Measurements from ENCODE around the gene SMARCB1.

SMARCB1 gene

DNA sequence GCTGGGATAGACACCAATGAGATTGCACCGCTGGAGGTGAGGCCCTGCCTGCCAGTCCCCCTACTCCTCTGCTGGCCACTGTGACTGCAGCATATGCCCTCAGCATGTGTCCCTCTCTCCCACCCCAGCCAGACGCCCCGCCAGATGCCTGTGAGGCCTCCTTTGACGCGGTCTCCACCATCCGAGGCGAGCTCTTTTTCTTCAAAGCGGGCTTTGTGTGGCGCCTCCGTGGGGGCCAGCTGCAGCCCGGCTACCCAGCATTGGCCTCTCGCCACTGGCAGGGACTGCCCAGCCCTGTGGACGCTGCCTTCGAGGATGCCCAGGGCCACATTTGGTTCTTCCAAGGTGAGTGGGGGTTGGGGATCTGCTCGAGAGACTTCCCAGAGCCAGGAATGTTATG lies 5.7 kb upstream of the SMARCB1 start:
- DNase-seq = no peak

DNA sequence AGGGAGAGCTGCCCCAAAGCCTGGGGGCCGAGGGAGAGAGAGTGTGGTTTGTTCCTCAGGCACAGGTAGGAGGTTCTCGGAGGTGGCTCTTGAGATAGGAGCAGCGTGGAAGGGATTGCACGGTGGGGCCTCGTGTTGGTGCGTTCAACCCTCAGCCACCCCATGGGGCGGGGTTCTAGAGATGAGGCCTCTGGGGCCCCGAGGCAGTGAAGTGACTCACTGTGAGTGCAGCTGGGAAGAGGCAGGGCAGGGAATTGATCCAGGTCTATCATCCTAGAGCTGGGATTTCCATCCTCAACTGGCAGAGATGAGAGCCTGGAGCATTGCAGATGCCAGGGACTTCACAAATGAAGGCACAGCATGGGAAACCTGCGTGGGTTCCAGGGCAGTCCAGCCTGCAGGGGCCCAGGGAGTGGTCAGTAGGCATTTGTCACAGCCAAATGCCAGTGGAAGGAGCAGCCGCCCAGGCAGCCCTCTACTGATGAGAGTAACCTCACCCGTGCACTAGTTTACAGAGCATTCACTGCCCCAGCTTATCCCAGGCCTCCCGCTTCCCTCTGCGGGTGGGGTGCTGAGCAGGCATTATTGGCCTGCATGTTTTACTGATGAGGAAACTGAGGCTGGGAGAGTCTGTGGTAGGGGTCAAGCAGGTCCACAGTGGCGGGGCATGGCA lies 5.1 kb upstream of the SMARCB1 start:
- DNase-seq = no peak

DNA sequence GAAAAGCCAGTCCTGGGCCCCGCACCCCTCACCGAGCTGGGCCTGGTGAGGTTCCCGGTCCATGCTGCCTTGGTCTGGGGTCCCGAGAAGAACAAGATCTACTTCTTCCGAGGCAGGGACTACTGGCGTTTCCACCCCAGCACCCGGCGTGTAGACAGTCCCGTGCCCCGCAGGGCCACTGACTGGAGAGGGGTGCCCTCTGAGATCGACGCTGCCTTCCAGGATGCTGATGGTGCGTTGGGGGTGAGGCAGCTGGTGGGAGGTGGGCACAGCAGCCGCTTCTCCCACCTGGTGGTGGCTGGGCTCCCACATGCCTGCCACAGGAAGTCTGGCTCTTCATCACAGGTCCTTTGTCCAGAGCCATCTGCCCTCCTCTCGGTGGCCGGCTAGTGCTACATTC lies 4.5 kb upstream of the SMARCB1 start:
- DNase-seq = no peak

DNA sequence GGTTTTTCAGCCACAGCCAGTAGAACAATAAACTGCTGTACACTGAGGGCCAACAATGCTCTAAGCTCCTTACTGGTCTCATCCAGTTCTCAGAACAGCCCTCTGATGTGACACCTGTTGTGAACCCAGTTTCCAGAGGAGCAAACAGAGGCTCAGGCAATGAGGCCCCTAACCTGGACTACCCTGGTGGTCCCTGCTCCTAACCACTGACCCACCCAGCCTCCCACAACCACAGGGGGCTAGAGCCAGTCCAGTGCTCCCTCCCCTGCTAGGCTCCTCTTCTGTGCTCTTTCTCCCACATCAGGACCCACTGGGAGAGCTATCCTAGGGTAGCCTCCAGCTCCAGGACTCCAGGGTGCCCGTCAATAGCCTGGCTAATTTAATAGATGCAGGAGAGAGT lies 4.1 kb upstream of the SMARCB1 start:
- DNase-seq = no peak

DNA sequence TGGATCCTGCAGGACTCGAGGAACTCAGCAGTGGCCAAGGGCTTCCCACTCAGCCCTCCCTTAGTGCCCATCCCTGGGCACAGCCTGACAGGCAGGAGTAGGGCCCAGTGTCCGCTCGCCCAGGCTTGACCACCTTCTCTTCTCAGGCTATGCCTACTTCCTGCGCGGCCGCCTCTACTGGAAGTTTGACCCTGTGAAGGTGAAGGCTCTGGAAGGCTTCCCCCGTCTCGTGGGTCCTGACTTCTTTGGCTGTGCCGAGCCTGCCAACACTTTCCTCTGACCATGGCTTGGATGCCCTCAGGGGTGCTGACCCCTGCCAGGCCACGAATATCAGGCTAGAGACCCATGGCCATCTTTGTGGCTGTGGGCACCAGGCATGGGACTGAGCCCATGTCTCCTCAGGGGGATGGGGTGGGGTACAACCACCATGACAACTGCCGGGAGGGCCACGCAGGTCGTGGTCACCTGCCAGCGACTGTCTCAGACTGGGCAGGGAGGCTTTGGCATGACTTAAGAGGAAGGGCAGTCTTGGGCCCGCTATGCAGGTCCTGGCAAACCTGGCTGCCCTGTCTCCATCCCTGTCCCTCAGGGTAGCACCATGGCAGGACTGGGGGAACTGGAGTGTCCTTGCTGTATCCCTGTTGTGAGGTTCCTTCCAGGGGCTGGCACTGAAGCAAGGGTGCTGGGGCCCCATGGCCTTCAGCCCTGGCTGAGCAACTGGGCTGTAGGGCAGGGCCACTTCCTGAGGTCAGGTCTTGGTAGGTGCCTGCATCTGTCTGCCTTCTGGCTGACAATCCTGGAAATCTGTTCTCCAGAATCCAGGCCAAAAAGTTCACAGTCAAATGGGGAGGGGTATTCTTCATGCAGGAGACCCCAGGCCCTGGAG lies 3.3 kb upstream of the SMARCB1 start:
- DNase-seq = no peak

DNA sequence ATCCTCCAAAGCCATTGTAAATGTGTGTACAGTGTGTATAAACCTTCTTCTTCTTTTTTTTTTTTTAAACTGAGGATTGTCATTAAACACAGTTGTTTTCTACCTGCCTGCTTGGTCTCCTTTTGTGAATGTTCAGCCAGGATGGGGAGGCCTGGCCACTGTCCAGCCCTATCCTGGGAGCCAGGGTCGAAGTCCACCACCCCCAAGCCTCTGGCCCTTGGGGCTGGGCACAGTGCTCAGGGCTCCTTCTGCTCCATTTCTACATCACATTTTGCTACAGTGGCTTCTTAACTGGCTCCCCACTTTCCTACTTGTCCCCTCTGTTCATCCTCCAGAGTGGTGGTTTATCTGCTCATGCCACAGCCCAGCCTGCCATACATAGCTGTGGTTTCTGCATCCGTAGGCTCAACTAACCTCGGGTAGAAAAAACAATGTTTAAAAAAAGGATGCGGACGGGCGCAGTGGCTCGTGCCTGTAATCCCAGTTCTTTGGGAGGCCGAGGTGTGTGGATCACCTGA lies 2.5 kb upstream of the SMARCB1 start:
- DNase-seq = no peak

DNA sequence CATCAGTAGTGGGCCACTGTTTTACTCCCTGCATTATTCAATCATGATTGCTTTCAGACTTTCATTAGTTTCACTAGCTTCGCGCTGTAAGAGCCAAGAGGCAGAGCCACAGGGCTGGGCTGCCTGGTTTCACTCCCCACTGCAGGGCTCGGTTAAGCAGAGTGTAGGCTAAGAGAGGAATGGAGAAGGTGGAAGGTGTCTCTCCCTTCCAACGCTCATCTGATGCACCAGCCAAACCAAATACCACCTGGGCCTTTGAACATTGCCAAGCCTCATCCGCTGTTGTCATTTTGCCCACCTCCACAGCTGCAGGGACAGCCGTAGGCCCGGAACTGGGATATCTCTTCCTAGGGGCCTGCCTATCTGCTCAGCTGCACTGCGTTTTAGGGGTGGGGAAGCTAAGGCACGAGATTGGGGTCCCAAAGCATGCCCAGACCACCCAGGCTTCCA lies 480 bp upstream of the SMARCB1 start:
- DNase-seq = no peak

DNA sequence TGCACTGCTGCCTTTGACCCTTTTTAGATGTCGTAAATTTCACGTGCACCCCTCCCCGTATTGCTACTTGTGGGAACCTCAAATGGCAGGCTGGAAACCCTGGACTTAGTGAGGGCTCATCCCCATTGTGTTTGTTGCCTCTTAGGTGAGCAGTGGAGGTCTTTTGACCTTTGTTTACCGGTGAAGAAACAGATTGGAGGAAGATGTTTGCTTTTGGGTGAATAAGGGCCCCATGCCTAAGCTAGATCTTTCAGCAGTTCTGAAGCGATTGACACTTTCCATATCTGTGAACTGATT lies 782 bp downstream of the SMARCB1 start:
- no peak for DNase-seq

DNA sequence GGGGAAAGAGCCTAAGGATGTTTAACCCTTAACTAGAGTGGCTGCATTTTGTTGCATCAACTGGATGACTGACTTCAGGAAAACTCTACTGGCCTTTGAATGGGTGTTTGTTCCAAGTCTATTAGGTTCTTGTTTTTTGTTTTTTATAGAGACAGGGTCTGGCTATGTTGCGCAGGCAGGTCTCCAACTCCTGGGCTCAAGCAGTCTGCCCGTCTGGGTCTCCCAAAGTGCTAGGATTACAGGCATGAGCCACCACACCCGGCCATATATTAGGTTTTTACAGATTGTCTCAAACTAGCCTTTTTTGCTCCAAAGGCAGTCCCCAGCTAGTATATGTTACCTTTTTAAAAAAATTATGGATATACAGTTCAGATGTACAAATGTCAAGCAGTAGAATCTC lies 1.1 kb downstream of the SMARCB1 start:
- DNase-seq = no peak

DNA sequence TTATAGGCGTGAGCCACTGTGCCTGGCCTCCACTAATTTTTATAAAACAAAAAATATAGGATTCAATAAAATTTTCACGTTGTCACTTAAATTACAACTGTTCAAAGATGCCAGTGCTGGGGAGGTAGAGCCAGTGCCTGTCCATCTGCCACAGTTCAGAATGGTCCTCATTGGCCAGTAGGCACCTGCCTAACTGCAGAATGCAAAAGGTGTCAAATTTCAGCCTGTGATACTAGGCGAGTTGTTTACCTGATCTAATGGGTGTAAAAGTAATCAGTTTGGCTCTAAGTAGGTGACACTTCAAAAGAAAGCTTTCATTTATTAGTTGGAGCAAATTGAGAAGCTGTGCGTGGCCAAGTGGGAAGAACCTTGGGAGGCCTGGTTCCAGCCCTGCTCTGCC lies 2.4 kb downstream of the SMARCB1 start:
- DNase-seq = peak; percentile 33

DNA sequence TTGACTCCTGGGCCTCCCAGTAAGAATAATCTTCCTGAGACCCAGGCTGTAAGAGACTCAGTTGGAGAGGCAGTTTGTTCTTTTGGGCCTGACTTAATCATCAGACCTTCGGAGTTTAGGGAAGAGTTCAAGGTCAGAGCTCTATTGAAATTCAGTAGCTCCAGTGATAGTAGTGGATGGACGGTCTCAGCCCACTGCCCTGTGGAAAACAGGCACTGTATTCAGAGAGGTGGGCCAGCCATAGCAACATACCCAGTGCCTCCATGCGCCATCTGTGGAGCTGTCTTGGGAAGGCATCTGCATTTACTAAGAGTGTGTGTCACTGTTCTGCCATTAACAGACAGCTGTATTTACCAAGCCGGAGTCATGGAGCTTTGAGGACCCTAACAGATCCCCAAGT lies 2.9 kb downstream of the SMARCB1 start:
- no peak for DNase-seq

DNA sequence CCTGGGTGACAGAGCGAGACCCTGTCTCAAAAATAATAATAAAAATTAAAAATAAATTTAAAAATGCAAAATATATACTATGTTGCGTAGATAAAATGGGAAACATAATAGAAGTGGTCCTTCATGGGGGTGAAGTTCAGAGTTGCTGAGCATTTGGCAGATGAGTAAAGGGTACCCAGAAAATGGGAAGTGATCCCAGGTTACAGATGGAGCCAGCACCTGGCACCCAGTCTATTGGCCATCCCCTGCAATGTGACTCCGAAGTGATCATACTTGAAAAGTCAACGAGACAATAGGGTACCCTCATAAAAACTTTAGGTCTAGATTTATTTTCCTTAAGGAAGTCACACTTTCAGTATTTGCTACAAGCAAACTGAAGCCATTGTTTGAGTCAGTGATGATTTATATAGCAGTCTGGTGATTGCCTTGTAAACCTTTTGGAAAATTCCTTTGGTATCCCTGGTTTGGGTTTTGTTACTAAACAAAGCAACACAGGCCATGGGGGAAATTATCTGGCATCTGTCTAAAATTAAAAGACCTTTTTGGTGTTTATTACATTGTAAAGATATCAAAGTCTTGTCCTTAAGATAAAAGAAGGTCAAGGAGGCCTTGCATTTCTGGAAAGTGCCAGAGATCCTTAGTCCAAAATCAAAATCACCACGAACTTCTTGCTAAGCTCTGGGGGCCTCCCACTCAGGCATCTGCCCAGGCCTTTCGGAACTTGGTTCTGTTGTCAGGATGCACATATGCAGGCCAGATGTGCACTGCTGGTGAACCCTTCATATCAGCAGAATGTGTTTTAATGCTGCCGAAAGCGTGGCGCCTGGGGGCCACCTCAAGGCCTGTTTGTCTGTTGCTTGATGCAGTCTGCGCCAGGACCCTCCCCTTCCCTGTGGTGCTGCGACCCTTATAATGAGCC lies 4.3 kb downstream of the SMARCB1 start:
- no peak for DNase-seq

DNA sequence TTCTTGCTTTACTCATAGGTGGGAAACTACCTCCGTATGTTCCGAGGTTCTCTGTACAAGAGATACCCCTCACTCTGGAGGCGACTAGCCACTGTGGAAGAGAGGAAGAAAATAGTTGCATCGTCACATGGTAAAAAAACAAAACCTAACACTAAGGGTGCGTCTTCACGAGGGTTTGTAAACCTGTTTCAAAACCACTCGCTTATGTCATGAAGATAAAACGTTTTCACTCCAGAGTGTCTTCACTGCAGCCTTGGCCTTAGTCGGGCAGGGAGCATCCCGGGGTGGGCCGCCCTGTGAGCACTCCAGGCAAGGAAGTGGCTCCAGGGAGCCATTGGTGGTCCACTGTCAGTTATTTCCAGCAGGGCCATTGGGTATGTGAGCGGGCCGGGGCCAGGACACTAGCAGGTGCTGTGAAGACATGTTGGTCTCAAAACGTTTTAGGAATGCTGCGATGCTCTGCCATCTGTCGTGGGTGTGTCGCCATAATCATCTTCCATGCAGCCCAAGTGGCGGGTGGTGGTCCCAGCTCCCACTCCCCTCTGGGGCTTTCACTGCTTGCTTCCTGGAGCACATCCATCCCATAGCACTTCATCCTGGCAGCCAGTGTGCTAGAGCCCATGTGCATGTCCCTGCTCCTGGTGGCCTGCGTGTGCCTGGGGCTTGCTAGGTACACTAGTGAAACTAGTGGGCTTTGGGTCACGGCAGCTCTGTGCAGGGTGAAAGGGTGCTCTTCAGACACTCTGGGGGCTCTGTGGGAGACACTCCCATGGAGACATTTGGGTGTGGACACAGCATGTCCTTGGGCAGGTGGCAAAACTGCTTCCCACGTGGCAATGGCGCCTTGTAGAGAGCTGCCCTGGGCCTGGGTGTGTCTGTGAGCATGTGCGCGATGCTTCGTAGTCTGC lies 5.2 kb downstream of the SMARCB1 start:
- DNase-seq = no peak

DNA sequence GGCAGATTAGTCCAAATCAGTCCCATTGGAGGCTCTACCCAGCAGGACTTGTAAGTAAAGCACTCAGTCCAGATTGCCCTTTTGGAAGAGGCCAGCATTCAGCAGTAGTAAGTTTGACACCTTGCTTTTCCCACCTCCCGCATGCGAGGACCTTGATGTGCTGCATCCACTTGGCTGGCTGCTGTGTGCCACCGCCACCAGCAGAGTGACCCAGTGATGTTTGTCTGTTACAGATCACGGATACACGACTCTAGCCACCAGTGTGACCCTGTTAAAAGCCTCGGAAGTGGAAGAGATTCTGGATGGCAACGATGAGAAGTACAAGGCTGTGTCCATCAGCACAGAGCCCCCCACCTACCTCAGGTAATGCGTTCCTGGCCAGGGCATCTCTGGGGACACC lies 6.6 kb downstream of the SMARCB1 start:
- DNase-seq = no peak

DNA sequence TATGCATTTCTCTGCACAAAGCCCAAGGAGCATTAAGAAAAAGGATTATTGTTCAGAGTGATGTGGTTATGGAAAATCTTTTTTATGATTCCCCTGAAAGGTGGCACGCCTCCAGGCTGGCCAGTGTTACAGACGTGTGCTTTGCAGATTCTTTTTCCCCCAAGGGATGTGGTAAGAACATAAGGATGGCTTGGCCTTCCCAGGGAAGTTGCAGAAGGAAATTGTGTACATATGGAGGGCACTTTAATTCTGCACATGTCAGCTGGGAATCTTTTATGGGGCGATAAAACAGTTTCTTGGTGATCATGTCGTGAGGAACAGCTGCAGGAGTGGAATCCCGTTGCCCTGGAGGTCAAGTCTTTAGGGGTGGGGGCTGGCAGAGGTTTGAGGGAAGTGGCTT lies 9.7 kb downstream of the SMARCB1 start:
- no peak for DNase-seq

DNA sequence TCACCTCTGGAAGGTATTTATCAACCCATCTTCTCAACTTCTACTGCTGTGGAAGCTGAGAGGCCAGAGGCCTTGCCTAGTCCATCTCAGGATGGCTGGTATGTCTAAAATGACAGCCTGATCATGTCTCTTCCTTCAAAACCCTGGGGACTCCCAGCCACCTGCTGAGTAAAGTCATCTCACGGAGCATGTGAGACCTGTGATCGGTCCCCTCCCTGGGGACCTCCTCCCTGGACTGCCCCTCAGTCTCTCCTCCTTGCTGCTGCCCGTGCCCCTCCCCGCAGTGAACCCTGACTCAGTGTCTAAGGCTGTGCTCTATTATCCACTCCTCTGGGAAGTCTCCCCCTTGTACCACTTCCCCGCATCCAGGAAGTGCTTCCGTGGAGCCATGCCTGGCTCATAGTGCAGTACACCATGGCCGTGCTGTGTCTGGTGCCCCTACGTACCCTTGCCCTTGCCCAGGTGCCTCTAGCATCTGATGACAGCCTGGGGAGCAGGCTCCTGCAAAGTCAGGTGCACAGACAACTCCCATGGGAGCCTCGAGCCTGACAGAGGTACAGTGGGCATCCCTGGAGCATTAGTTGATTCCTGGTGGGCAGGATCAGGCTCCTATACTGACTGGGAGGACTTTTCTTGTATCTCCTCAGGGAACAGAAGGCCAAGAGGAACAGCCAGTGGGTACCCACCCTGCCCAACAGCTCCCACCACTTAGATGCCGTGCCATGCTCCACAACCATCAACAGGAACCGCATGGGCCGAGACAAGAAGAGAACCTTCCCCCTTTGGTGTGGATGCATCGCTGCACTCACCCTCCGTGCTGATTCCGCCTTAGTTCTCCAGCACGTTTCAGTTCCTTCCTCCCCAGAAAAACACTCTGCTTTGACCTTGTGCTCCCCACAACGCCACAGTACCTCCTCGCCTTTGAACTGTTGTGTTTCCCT lies 13.8 kb downstream of the SMARCB1 start:
- DNase-seq = no peak

DNA sequence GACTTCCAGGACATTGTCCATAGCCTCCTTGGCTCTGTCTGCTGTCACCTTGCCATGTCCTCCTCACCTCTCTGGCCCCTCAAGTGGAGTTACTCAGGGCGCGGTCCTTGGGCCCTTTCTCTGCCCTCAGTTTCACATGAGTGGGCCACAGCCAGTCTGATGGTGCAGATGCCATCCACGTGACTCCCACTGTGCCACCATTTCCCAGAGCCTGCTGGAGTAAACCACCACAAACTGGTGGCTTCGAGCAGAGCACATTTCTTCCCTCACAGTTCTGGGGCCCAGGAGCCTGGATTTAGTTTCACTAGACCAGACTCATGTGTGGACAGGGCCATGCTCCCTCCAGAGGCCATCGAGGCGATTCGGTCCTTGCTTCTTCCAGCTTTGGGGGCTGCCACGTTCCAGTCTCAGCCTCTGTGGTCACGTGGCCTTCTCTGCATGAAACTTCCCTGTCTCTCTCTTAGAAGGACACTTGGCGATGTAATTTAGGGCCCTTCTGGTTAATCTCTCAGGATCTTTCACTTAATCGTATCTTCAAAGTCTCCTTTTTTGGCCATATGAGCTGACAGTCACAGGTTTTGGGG lies 14.6 kb downstream of the SMARCB1 start:
- no peak for DNase-seq

DNA sequence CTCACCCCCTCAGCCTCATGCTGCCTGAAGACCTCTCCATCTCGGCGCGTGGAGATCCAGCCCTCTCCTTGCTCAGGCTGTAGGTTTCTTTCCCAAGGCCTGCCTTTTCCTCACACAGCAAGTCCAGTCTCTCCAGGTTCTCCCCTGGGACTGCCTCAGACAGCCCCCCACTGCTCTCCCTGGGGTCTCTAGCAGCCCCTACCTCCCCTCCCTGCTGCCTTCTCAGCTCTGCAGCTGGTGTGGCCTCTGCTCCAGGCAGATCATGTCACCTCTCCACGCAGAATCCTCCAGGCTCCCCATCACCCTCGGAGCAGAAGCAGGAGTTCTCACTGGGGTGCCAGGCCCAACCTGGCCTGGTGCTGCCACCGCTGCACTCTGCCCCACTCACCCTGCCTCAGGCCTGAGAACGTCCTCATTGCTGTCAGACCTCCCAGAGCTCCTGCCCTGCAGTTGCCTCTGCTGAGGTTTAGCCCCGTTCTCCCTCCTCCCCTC lies 15.2 kb downstream of the SMARCB1 start:
- no peak for DNase-seq

DNA sequence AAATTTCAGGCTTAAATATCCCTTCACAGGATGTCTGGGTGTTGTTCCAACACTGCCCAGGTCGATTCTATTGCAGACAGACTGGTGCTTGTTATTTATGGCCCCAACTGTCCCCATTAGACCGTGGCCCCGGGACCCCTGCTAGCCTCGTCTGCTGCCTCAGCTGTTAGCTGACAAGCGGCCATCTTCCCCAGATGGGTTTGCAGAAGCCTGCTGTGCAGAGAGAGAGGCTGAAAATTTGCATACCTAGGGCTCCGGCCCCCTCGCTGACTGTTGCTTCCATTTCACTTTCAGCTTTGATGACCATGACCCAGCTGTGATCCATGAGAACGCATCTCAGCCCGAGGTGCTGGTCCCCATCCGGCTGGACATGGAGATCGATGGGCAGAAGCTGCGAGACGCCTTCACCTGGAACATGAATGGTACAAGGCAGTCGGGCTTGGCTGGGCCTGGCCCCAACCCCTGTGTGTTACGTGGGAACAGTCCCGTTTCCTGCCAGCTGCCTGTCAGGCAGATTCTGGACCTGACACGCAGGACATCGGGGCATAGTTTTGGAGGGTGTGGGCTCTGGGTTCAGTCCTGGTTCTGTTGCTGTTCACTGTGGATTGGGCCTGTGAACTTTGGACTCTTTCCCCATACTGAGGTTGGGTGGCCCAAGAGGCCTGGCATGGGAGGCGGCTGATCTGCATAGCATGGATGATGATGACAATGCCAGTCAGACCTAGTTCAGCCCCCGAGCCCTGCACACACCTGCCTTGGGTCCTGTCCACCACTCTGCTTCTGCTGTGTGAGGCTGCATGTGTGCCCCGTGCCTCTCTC lies 16.4 kb downstream of the SMARCB1 start:
- no peak for DNase-seq

Measured in NCI-H1105 (cell line).